Measurements from ENCODE around the gene DLG2. TPM values are rescaled to one million over a fixed set of nuclear protein-coding genes. Genes with fewer than 3 reads are reported as not detected.

Gene DLG2
- total RNA-seq, 2 donors from 2014 or later: 3.8 to 16.4 TPM

DNA sequence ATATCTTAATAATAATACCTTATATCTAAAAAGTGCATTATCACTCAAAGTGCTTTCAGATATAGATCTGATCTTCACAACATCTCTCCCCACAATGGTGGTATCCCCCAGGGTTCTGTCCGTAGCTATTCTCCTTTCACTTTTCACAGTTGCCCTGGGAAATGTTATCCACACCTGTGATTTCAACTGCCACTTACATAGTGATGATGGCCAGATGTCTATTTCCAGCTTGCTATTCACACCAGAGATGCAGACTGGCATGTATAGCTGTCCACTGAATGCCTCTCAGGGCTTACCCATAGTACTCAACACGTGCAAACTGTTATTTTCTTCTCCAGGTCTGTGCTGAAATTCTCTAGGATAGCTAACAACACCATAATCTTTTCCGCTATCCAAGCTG is 724.7 kb downstream of the DLG2 start:
- DNase-seq (ENCODE audit: low spot score): no peak
- ATAC-seq (ENCODE audit: insufficient number of reproducible peaks, low FRiP score, low read depth): no peak
- H3K36me3 ChIP-seq: no peaks in the 10 kb centered on the region

DNA sequence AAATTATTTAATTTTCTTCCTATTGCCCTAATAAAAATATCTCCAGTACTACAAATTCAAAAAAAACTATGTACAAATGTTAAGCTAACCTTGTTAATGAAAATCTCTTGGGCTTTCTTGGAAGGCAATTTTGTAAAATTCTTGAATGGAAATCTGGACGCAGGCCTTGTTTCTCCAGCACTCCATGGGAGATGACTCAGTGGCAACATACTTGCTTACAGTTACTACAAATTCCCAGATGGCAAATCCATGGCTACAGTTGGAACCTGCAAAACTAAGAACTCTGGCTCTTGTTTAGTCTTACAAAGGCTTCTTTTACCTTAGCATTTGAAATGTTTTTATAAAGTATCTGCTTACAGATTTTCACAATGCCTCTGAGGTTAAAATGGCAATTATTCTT is 725.2 kb downstream of the DLG2 start:
- TF ChIP-seq, protein P1, sequence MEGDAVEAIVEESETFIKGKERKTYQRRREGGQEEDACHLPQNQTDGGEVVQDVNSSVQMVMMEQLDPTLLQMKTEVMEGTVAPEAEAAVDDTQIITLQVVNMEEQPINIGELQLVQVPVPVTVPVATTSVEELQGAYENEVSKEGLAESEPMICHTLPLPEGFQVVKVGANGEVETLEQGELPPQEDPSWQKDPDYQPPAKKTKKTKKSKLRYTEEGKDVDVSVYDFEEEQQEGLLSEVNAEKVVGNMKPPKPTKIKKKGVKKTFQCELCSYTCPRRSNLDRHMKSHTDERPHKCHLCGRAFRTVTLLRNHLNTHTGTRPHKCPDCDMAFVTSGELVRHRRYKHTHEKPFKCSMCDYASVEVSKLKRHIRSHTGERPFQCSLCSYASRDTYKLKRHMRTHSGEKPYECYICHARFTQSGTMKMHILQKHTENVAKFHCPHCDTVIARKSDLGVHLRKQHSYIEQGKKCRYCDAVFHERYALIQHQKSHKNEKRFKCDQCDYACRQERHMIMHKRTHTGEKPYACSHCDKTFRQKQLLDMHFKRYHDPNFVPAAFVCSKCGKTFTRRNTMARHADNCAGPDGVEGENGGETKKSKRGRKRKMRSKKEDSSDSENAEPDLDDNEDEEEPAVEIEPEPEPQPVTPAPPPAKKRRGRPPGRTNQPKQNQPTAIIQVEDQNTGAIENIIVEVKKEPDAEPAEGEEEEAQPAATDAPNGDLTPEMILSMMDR (IDR thresholded peaks at IDR 0.05): no peak
- no peak overlapping the region for H3K4me3 ChIP-seq
- H3K27ac ChIP-seq: no peak overlapping the region
- no peaks in the 10 kb centered on the region for H3K9me3 ChIP-seq
- no peak for ATAC-seq (ENCODE audit: insufficient number of reproducible peaks, low FRiP score, low read depth)
- H3K36me3 ChIP-seq: no peaks in the 10 kb centered on the region
- peaks cover 0 to 3% of the 10 kb centered on the region in 2 donors for H3K4me1 ChIP-seq (ENCODE audit: control insufficient read depth in 1 of 2, low read depth in 2 of 2)
- DNase-seq (ENCODE audit: low spot score): no peak
- no peaks in the 10 kb centered on the region for H3K27me3 ChIP-seq (replicated peaks; ENCODE audit: insufficient read depth)

More for the DNA sequence above, 724.7 kb downstream of the DLG2 start:
- H3K4me3 ChIP-seq: no peak overlapping the region
- H3K4me1 ChIP-seq (ENCODE audit: control insufficient read depth in 1 of 2, low read depth in 2 of 2): peaks cover 0 to 3% of the 10 kb centered on the region in 2 donors
- TF ChIP-seq, protein P1 (IDR thresholded peaks at IDR 0.05): no peak
- H3K9me3 ChIP-seq: no peaks in the 10 kb centered on the region
- no peaks in the 10 kb centered on the region for H3K27me3 ChIP-seq (replicated peaks; ENCODE audit: insufficient read depth)
- H3K27ac ChIP-seq: no peak overlapping the region

DNA sequence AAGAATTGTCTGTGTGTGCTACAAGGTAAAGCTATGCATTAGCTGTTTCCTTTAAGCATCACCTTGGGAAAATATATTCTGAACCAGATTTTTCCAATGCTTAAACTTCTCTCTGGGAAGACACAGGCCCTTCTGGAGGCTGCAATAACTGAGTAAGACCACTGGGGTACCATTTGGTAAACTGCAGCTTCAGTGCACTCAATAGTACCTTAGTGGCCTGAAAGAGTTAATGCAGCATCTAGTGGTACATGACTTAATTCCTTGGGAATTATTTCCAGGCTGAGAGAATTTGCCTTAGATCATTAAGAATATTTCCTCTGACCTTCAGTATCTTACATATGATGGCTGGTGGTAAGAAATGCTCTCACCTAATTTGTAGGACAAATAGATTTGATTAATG is 727.4 kb downstream of the DLG2 start:
- Histone ChIP-seq H3K36me3 (no peaks in the 10 kb centered on the region), H3K27me3 (replicated peaks; ENCODE audit: insufficient read depth) (no peaks in the 10 kb centered on the region), H3K27ac (no peak overlapping the region), H3K4me3 (no peak overlapping the region), H3K9me3 (no peaks in the 10 kb centered on the region), H3K4me1 (ENCODE audit: control insufficient read depth in 1 of 2, low read depth in 2 of 2) (peaks cover 0 to 3% of the 10 kb centered on the region in 2 donors)
- no peak for ATAC-seq (ENCODE audit: insufficient number of reproducible peaks, low FRiP score, low read depth)
- TF ChIP-seq, protein P1 (IDR thresholded peaks at IDR 0.05): no peak
- no peak for DNase-seq (ENCODE audit: low spot score)

DNA sequence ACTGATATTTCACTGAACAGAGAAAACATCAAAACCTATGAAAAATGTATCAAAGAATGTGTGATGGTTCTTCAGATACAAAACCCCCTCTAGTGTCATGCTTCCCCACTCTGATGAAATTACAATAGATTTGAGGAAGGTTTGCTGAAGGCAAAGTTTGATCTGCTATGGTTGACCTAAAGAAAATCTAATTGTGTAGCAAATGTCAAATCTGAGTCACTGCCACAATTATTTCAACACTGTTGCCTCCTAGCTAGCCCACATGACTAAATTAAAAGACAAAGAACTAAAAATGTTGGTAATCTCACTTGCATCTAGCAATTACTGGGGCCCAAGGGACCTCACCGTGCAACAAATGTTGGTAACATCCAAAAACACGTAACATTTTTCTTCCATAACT is 728.0 kb downstream of the DLG2 start:
- ATAC-seq (ENCODE audit: insufficient number of reproducible peaks, low FRiP score, low read depth) (no peak), DNase-seq (ENCODE audit: low spot score) (no peak)
- H3K27me3 ChIP-seq (replicated peaks; ENCODE audit: insufficient read depth): no peaks in the 10 kb centered on the region
- H3K4me1 ChIP-seq (ENCODE audit: control insufficient read depth in 1 of 2, low read depth in 2 of 2): peaks cover 0 to 3% of the 10 kb centered on the region in 2 donors
- H3K9me3 ChIP-seq: no peaks in the 10 kb centered on the region
- H3K36me3 ChIP-seq: no peaks in the 10 kb centered on the region
- no peak overlapping the region for H3K4me3 ChIP-seq
- TF ChIP-seq, protein P1 (IDR thresholded peaks at IDR 0.05): no peak
- no peak overlapping the region for H3K27ac ChIP-seq

DNA sequence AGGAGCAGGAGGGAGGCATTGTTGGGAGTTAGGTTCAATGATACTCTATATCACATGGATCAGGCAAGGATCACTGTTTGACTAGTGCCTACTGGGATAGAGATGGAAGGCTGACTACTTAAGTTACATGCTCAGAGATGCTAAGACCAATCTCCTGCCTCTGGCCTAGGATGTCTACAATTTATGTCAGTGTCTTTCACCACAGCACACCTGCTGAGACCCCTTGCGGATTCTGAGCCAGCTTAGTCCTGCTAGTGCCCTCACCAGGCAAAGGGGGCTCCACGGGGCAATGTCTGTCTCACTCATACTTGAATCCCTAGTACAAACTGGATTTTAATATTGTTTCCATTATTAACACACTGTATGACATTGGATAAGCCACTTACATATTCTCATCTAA is 732.5 kb downstream of the DLG2 start:
- Histone ChIP-seq H3K4me1 (ENCODE audit: control insufficient read depth in 1 of 2, low read depth in 2 of 2) (no peaks in the 10 kb centered on the region), H3K9me3 (no peaks in the 10 kb centered on the region), H3K4me3 (no peak overlapping the region), H3K27me3 (replicated peaks; ENCODE audit: insufficient read depth) (no peaks in the 10 kb centered on the region), H3K27ac (no peak overlapping the region), H3K36me3 (no peaks in the 10 kb centered on the region)
- DNase-seq (ENCODE audit: low spot score) (no peak), ATAC-seq (ENCODE audit: insufficient number of reproducible peaks, low FRiP score, low read depth) (no peak)
- TF ChIP-seq, protein P1 (IDR thresholded peaks at IDR 0.05): no peak

Data from thoracic aorta (tissue), 2 donors.